H1 (cell line): ENCODE results near the gene INVS. TPM values are rescaled to one million over a fixed set of nuclear protein-coding genes. Genes with fewer than 3 reads are reported as not detected.

Experiments
- CTCF ChIA-PET: fragments of 300-600 bp; sonication (Branson Sonifier 250); formaldehyde crosslinking; loops from one replicate; lab custom pipeline; 2021; ENCODE audit not compliant: partially characterized antibody; lab: Charles Lee
- POLR2A ChIA-PET: fragments of 300-600 bp; sonication (Branson Sonifier 250); formaldehyde crosslinking; loops from one replicate; lab custom pipeline; 2021; ENCODE audit warnings: inconsistent platforms; ENCODE audit not compliant: partially characterized antibody; lab: Charles Lee
- DNase-seq, 2 experiments: peaks; one replicate each; pipeline versions ENCODE4 v3.0.0 to v3.0.0-alpha.2; 2010 to 2022; ENCODE audit warnings: low spot score in 2 of 2, low read depth in 1 of 2, mixed read lengths in 1 of 2
- FAIRE-seq: peaks from 2 replicates; lab custom pipeline; 2011; peaks lifted over from hg19 to GRCh38; lab: Jason Lieb, UNC
- H2AFZ ChIP-seq: 2 replicates; pipeline ENCODE4 v1.8.1; 2012; ENCODE audit warnings: low read length, inconsistent platforms
- H2AK5ac ChIP-seq: 2 replicates; pipeline ENCODE4 v1.6.1; 2013; ENCODE audit warnings: low read depth, low read length
- H2BK120ac ChIP-seq: replicated peaks from 2 replicates; pipeline ENCODE3; 2013; ENCODE audit warnings: low read depth, low read length, inconsistent platforms
- H2BK12ac ChIP-seq: 2 replicates; pipeline ENCODE4 v1.6.1; 2013; ENCODE audit warnings: low read depth, low read length
- H2BK15ac ChIP-seq: 2 replicates; pipeline ENCODE4 v1.6.1; 2013; ENCODE audit warnings: low read length
- H2BK20ac ChIP-seq: 2 replicates; pipeline ENCODE4 v1.6.1; 2013; ENCODE audit warnings: low read length
- H2BK5ac ChIP-seq: 2 replicates; pipeline ENCODE4 v1.6.1; 2013; ENCODE audit warnings: low read depth, low read length
- H3K14ac ChIP-seq: 2 replicates; pipeline ENCODE4 v1.6.1; 2013; ENCODE audit warnings: inconsistent platforms; ENCODE audit not compliant: insufficient read length
- H3K18ac ChIP-seq: 2 replicates; pipeline ENCODE4 v1.6.1; 2013; ENCODE audit warnings: low read length; ENCODE audit errors: extremely low read depth
- H3K23ac ChIP-seq: 2 replicates; pipeline ENCODE4 v1.6.1; 2013; ENCODE audit warnings: inconsistent platforms; ENCODE audit not compliant: insufficient read length
- H3K23me2 ChIP-seq: 2 replicates; pipeline ENCODE4 v1.6.1; 2013; ENCODE audit warnings: low read depth, low read length
- H3K27ac ChIP-seq: 2 replicates; pipeline ENCODE4 v1.6.1; 2011; ENCODE audit warnings: low read depth, low read length, inconsistent platforms
- H3K27me3 ChIP-seq, 4 experiments: replicated peaks in 1 of 4; 1 replicate in 1 of 4; 2 replicates in 3 of 4; pipeline versions ENCODE4 v1.6.1 to v1.8.1; 2011 to 2013; ENCODE audit warnings: low read length in 3 of 4, mild to moderate bottlenecking in 3 of 4, inconsistent platforms in 2 of 4, mixed read lengths in 2 of 4, moderate library complexity in 1 of 4; ENCODE audit not compliant: control insufficient read depth in 3 of 4, insufficient read depth in 3 of 4; ENCODE audit errors: extremely low read depth in 1 of 4
- H3K36me3 ChIP-seq, 4 experiments: 2 replicates each; pipeline versions ENCODE4 v1.6.1 to v1.8.1; 2011 to 2013; ENCODE audit warnings: mild to moderate bottlenecking in 4 of 4, low read length in 3 of 4, moderate library complexity in 2 of 4, control low read depth in 1 of 4, inconsistent platforms in 1 of 4; ENCODE audit not compliant: insufficient read depth in 4 of 4, control insufficient read depth in 2 of 4
- H3K4ac ChIP-seq: replicated peaks from 2 replicates; pipeline ENCODE3; 2013; ENCODE audit warnings: low read length, low read depth, mixed read lengths, inconsistent platforms; ENCODE audit not compliant: insufficient read length
- H3K4me1 ChIP-seq, 4 experiments: replicated peaks in 1 of 4; 1 replicate in 1 of 4; 2 replicates in 3 of 4; pipeline versions ENCODE4 v1.6.1 to v1.8.1; 2011 to 2013; ENCODE audit warnings: low read length in 3 of 4, inconsistent platforms in 2 of 4, mixed read lengths in 1 of 4; ENCODE audit not compliant: insufficient read depth in 4 of 4, control insufficient read depth in 3 of 4
- H3K4me2 ChIP-seq, 2 experiments: 2 replicates each; pipeline versions ENCODE4 v1.6.1 to v1.8.1; 2011 to 2013; ENCODE audit warnings: low read depth in 2 of 2, low read length in 2 of 2, control low read depth in 1 of 2, inconsistent platforms in 1 of 2, mild to moderate bottlenecking in 1 of 2; ENCODE audit not compliant: insufficient read depth in 1 of 2
- H3K4me3 ChIP-seq, 4 experiments: fragments of 200-600, 300-600 bp in 1 of 4; sonication (generic), shearing (Covaris generic), sonication (Bioruptor Twin) in 1 of 4; 2 replicates each; pipeline versions ENCODE4 v1.5.1 to v1.8.1; 2011 to 2016; ENCODE audit warnings: low read length in 4 of 4, low read depth in 3 of 4, control low read depth in 2 of 4, inconsistent platforms in 2 of 4, mild to moderate bottlenecking in 2 of 4, mixed read lengths in 1 of 4, moderate library complexity in 1 of 4; ENCODE audit not compliant: insufficient read depth in 2 of 4; ENCODE audit errors: extremely low read depth in 1 of 4
- H3K56ac ChIP-seq: replicated peaks from 2 replicates; pipeline ENCODE3; 2013; ENCODE audit warnings: low read depth, mild to moderate bottlenecking, mixed read lengths, low read length, inconsistent platforms; ENCODE audit not compliant: insufficient read length
- H3K79me1 ChIP-seq: 2 replicates; pipeline ENCODE4 v1.6.1; 2013; ENCODE audit warnings: low read depth, low read length, control low read depth
- H3K79me2 ChIP-seq, 2 experiments: 2 replicates each; pipeline versions ENCODE4 v1.6.1 to v1.8.1; 2012 to 2013; ENCODE audit warnings: low read length in 2 of 2, mild to moderate bottlenecking in 2 of 2, inconsistent platforms in 1 of 2; ENCODE audit not compliant: insufficient read depth in 2 of 2, control insufficient read depth in 1 of 2
- H3K9ac ChIP-seq, 4 experiments: replicated peaks in 1 of 4; 1 replicate in 1 of 4; 2 replicates in 3 of 4; pipeline versions ENCODE4 v1.6.1 to v1.8.1; 2011 to 2013; ENCODE audit warnings: low read depth in 3 of 4, low read length in 3 of 4, control low read depth in 2 of 4, mild to moderate bottlenecking in 2 of 4, moderate library complexity in 2 of 4, inconsistent platforms in 1 of 4; ENCODE audit errors: extremely low read depth in 1 of 4
- H3K9me3 ChIP-seq, 2 experiments: 2 replicates each; pipeline versions ENCODE4 v1.6.1 to v1.8.1; 2012 to 2013; ENCODE audit warnings: mild to moderate bottlenecking in 2 of 2, moderate library complexity in 2 of 2, control low read depth in 1 of 2, inconsistent platforms in 1 of 2, low read depth in 1 of 2, low read length in 1 of 2, mixed read lengths in 1 of 2; ENCODE audit not compliant: insufficient read depth in 2 of 2
- H4K20me1 ChIP-seq, 2 experiments: replicated peaks in 1 of 2; 2 replicates each; pipeline versions ENCODE3 to v1.8.1; 2011 to 2013; ENCODE audit warnings: inconsistent platforms in 2 of 2, low read length in 2 of 2, mild to moderate bottlenecking in 1 of 2; ENCODE audit not compliant: insufficient read depth in 2 of 2, control insufficient read depth in 1 of 2
- H4K5ac ChIP-seq: 2 replicates; pipeline ENCODE4 v1.6.1; 2013; ENCODE audit warnings: low read length, low read depth, mixed read lengths, inconsistent platforms; ENCODE audit not compliant: insufficient read length
- H4K8ac ChIP-seq: 2 replicates; pipeline ENCODE4 v1.8.0; 2013; ENCODE audit warnings: mild to moderate bottlenecking, moderate library complexity, low read length, inconsistent platforms; ENCODE audit not compliant: insufficient read depth; ENCODE audit errors: extremely low read depth
- H4K91ac ChIP-seq: replicated peaks from 2 replicates; pipeline ENCODE3; 2013; ENCODE audit warnings: low read length, mixed read lengths, inconsistent platforms; ENCODE audit not compliant: insufficient read length
- CTCF ChIP-seq, 3 experiments: IDR thresholded peaks; 1 replicate in 2 of 3; 2 replicates in 1 of 3; pipeline versions ENCODE4 v1.5.1 to v1.6.1; 2011; ENCODE audit warnings: low read length in 3 of 3, mild to moderate bottlenecking in 3 of 3, inconsistent platforms in 2 of 3, low read depth in 1 of 3, moderate library complexity in 1 of 3; ENCODE audit not compliant: insufficient read depth in 1 of 3; ENCODE audit errors: control extremely low read depth in 1 of 3
- E2F6 ChIP-seq: IDR thresholded peaks from 2 replicates; pipeline ENCODE4 v1.6.1; 2012; ENCODE audit warnings: inconsistent platforms
- FOSL1 ChIP-seq: IDR thresholded peaks from 2 replicates; pipeline ENCODE4 v1.6.1; 2011; ENCODE audit warnings: mild to moderate bottlenecking, low read depth, low read length, moderate library complexity; ENCODE audit not compliant: insufficient read depth
- GTF2F1 ChIP-seq: IDR thresholded peaks from 2 replicates; pipeline ENCODE4 v1.6.1; 2012; ENCODE audit warnings: low read depth, low read length, improper control_type of control experiment, borderline replicate concordance
- KDM5A ChIP-seq: fragments of 200-600 bp; IDR thresholded peaks from 2 replicates; pipeline ENCODE4 v1.7.1; 2012; ENCODE audit warnings: mild to moderate bottlenecking, low read length, inconsistent platforms, mixed read lengths
- NRF1 ChIP-seq: IDR thresholded peaks from 2 replicates; pipeline ENCODE4 v1.6.1; 2011; ENCODE audit warnings: mild to moderate bottlenecking, low read depth, low read length, improper control_type of control experiment
- POLR2A ChIP-seq, 2 experiments: IDR thresholded peaks; 1 replicate in 1 of 2; 2 replicates in 1 of 2; pipeline ENCODE4 v1.6.1; 2011; ENCODE audit warnings: low read depth in 2 of 2, low read length in 2 of 2, mild to moderate bottlenecking in 2 of 2; ENCODE audit errors: control extremely low read depth in 1 of 2
- RAD21 ChIP-seq, 2 experiments: IDR thresholded peaks in 1 of 2; conservative IDR thresholded peaks in 1 of 2; 2 replicates each; pipeline ENCODE4 v1.6.1; 2011; ENCODE audit warnings: low read depth in 2 of 2, low read length in 2 of 2, improper control_type of control experiment in 1 of 2, inconsistent platforms in 1 of 2, mild to moderate bottlenecking in 1 of 2, moderate library complexity in 1 of 2
- SP4 ChIP-seq: IDR thresholded peaks from 2 replicates; pipeline ENCODE4 v1.6.1; 2012; ENCODE audit warnings: low read length, inconsistent platforms
- TBP ChIP-seq: IDR thresholded peaks from 2 replicates; pipeline ENCODE4 v1.6.1; 2011; ENCODE audit warnings: low read depth, low read length, improper control_type of control experiment
- YY1 ChIP-seq: IDR thresholded peaks from 2 replicates; pipeline ENCODE4 v1.6.1; 2011; ENCODE audit warnings: low read depth, mild to moderate bottlenecking, low read length
- WGBS, 2 experiments: shearing (Covaris generic) in 1 of 2; methylation state at CpG; one replicate each; pipeline versions ENCODE4 v1.1.6 to v1.1.7; 2013 to 2015; ENCODE audit warnings: low lambda C conversion rate in 2 of 2, mixed read lengths in 2 of 2, inconsistent platforms in 1 of 2, low coverage in 1 of 2, missing lambda C conversion rate in 1 of 2; ENCODE audit not compliant: insufficient replicate concordance in 2 of 2, insufficient coverage in 1 of 2, insufficient read length in 1 of 2; ENCODE audit errors: extremely low coverage in 1 of 2, missing lambda C conversion rate in 1 of 2; 5-methylcytosine and 5-hydroxymethylcytosine counted together
- polyA plus RNA-seq, 7 experiments: library from polyadenylated mRNA; depleted of rRNA in 3 of 7; stranded (reverse) in 5 of 7; unstranded in 2 of 7; fragments of >200 nt in 5 of 7; fragments of 200-250 nt in 2 of 7; gene quantifications; 1 replicate in 5 of 7; 2 replicates in 1 of 7; 4 replicates in 1 of 7; pipeline versions ENCODE4 v1.2.1 to v1.2.3, GENCODE V29; 2011 to 2013; ENCODE audit warnings: missing spikeins in 2 of 7, mixed read lengths in 2 of 7
- total RNA-seq: library from RNA; stranded (reverse); fragmentation: NEBNext Ultra II Directional; extraction: Animal tissue kit (Norgen Biotek cat#: 25700); gene quantifications from 2 replicates; pipeline ENCODE4 v1.2.1, GENCODE V29; 2021

The INVS gene
- total and polyA plus RNA-seq, 2 of the 8 experiments (the other 6 are each of a cell fraction or from before 2014, with no cell fraction given) = 4.1 to 6.9 TPM

GRCh38 chr9:100290714-100291113 is 191.7 kb downstream of the INVS start:
- Histone ChIP-seq H2AK5ac (no peak overlapping the region), H4K20me1 (peaks cover 2 to 4% of the 10 kb centered on the region in 2 experiments), H4K5ac (no peak overlapping the region), H2BK120ac (no peak overlapping the region), H3K27ac (no peak overlapping the region), H3K9ac (no peak overlapping the region), H2AFZ (no peak overlapping the region), H2BK5ac (no peak overlapping the region), H3K56ac (no peak overlapping the region), H3K36me3 (peaks cover 2 to 14% (median 9%) of the 10 kb centered on the region in 4 experiments; a peak in 5 of 8 replicates), H4K91ac (no peak overlapping the region), H3K23ac (no peak overlapping the region), H2BK20ac (no peak overlapping the region), H3K27me3 (no peaks in the 10 kb centered on the region), H3K4me1 (no peaks in the 10 kb centered on the region), H3K18ac (no peak overlapping the region), H3K9me3 (peaks cover 0 to 6% of the 10 kb centered on the region in 2 experiments; a peak in 1 of 4 replicates), H3K23me2 (no peaks in the 10 kb centered on the region), H3K14ac (no peak overlapping the region), H2BK12ac (no peak overlapping the region), H3K4me3 (no peak overlapping the region), H2BK15ac (no peak overlapping the region), H3K4ac (no peak overlapping the region), H3K79me1 (no peaks in the 10 kb centered on the region), H3K79me2 (no peaks in the 10 kb centered on the region), H4K8ac (no peak overlapping the region), H3K4me2 (no peak overlapping the region)
- CTCF ChIA-PET = interaction anchor here (1.1 to 1.5 kb wide), 2 partner anchors 10 to 11 kb away, joined by 3 to 4 read pairs; no protein-coding TSS in a partner anchor
- POLR2A ChIA-PET = interaction anchor here (1.3 kb wide), 1 partner anchor 61 kb away, joined by 3 read pairs; no protein-coding TSS in a partner anchor
- FAIRE-seq = no peak
- DNase-seq = no peak
- WGBS, 2 experiments = 96% methylated on average over 4 of the region's 4 CpGs; no CpG with 5 or more reads in 1 of the 2 experiments
- TF ChIP-seq POLR2A (IDR thresholded peaks at IDR 0.05; ENCODE audit: control extremely low read depth in 1 of 2, low read depth in 2 of 2, low read length in 2 of 2) = no peak
- no peak for TF ChIP-seq GTF2F1
- TF ChIP-seq TBP = no peak
- TF ChIP-seq CTCF (IDR thresholded peaks at IDR 0.05; ENCODE audit: control extremely low read depth in 1 of 3, insufficient read depth in 1 of 3, low read depth in 1 of 3, low read length in 3 of 3) = no peak
- TF ChIP-seq KDM5A = no peak
- TF ChIP-seq NRF1 = no peak
- no peak for TF ChIP-seq RAD21 (IDR thresholded peaks at IDR 0.05 in 1 of 2, conservative IDR thresholded peaks at IDR 0.05 in 1 of 2; ENCODE audit: low read depth in 2 of 2, low read length in 2 of 2)
- TF ChIP-seq E2F6 = no peak
- TF ChIP-seq FOSL1 = no peak
- TF ChIP-seq SP4 = no peak
- no peak for TF ChIP-seq YY1
